ENCODE measurements around the gene SYNJ2.

GRCh38 chr6:157995458-157995857 lies 13.8 kb downstream of the SYNJ2 start:
- no peak for TF ChIP-seq CTCF (IDR thresholded peaks at IDR 0.05)
- TF ChIP-seq POLR2A (IDR thresholded peaks at IDR 0.05): no peak
